Measurements from ENCODE around the gene CERT1.

DNA sequence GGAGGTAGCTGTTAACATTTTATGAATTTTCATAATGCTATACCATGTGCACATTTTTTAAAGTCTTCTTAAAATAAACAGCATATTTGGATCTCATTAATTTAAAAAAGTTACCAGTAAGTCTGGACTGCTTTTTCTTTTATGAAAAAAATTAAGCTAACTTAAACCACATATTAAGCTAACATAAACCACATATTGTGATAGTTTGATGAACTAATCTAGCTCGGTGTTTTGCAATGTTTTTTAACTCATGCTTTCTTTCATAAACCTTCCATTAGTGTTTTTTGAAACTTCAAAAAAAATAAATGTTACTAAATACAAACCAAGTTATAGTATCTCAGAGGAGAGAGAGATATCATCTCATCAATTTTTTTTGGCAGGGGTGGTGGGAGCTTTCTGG lies 26.8 kb upstream of the CERT1 start:
- TF ChIP-seq EZH2phosphoT487 (IDR thresholded peaks at IDR 0.05; ENCODE audit: borderline replicate concordance, low read depth, low read length) (no peak), CTCF (conservative IDR thresholded peaks at IDR 0.05; ENCODE audit: low read length) (no peak)

All from OCI-LY7 (cell line).